Loucy (cell line): Measurements from ENCODE around the gene GALT.

Source experiments
- H2AFZ ChIP-seq: fragments of 200-600 bp; sonication (generic); 2 replicates; pipeline ENCODE4 v1.6.0; 2016; ENCODE audit warnings: antibody characterized with exemption, mild to moderate bottlenecking, low read length, moderate library complexity
- H3F3A ChIP-seq: fragments of 200-600 bp; 2 replicates; pipeline ENCODE4 v1.6.0; 2016; ENCODE audit warnings: antibody characterized with exemption, low read depth, mild to moderate bottlenecking
- H3K27me3 ChIP-seq: fragments of 200-600 bp; sonication (generic); 2 replicates; pipeline ENCODE4 v1.6.1; 2014; ENCODE audit warnings: low read length, mild to moderate bottlenecking; ENCODE audit not compliant: insufficient read depth, poor library complexity, severe bottlenecking
- H3K36me3 ChIP-seq: fragments of 200-600 bp; sonication (generic); 2 replicates; pipeline ENCODE4 v1.6.1; 2016; ENCODE audit warnings: low read length; ENCODE audit not compliant: insufficient read depth
- H3K4me1 ChIP-seq: fragments of 200-600 bp; sonication (generic); 2 replicates; pipeline ENCODE4 v1.5.1; 2014; ENCODE audit warnings: low read length, mild to moderate bottlenecking; ENCODE audit not compliant: insufficient read depth, poor library complexity, severe bottlenecking
- H3K4me2 ChIP-seq: fragments of 200-600 bp; sonication (generic); 2 replicates; pipeline ENCODE4 v1.6.0; 2014; ENCODE audit warnings: antibody characterized with exemption, low read length, low read depth, mild to moderate bottlenecking; ENCODE audit not compliant: poor library complexity, severe bottlenecking
- H3K4me3 ChIP-seq: fragments of 200-600 bp; sonication (generic); 2 replicates; pipeline ENCODE4 v1.5.1; 2014; ENCODE audit warnings: low read length, mild to moderate bottlenecking, mixed read lengths; ENCODE audit not compliant: poor library complexity, severe bottlenecking
- H3K79me2 ChIP-seq: fragments of 200-600 bp; sonication (generic); 2 replicates; pipeline ENCODE4 v1.6.1; 2014; ENCODE audit warnings: low read length; ENCODE audit not compliant: insufficient read depth
- H3K9ac ChIP-seq: fragments of 200-600 bp; sonication (generic); 2 replicates; pipeline ENCODE4 v1.6.0; 2014; ENCODE audit warnings: mild to moderate bottlenecking, low read depth, low read length, moderate library complexity; ENCODE audit not compliant: poor library complexity, severe bottlenecking
- H3K9me2 ChIP-seq: fragments of 200-600 bp; sonication (generic); replicated peaks from 2 replicates; pipeline ENCODE4 v1.6.1; 2016; ENCODE audit warnings: low read depth, low read length, mixed read lengths
- H3K9me3 ChIP-seq: fragments of 200-600 bp; sonication (generic); 2 replicates; pipeline ENCODE4 v1.6.1; 2014; ENCODE audit warnings: mild to moderate bottlenecking, antibody characterized with exemption, low read length, low read depth; ENCODE audit not compliant: insufficient read depth
- H4K20me1 ChIP-seq: fragments of 200-600 bp; sonication (generic); 2 replicates; pipeline ENCODE4 v1.6.0; 2014; ENCODE audit warnings: antibody characterized with exemption, low read length, mild to moderate bottlenecking; ENCODE audit not compliant: insufficient read depth, poor library complexity, severe bottlenecking
- EZH2phosphoT487 ChIP-seq: fragments of 200-600 bp; IDR thresholded peaks from 2 replicates; pipeline ENCODE4 v1.6.1; 2018; ENCODE audit warnings: antibody characterized with exemption, mild to moderate bottlenecking, moderate library complexity, borderline replicate concordance
- TF ChIP-seq, protein P1 (sequence below): fragments of 200-600 bp; sonication (generic); conservative IDR thresholded peaks from 2 replicates; pipeline ENCODE4 v1.5.1; 2014; ENCODE audit warnings: mild to moderate bottlenecking, antibody characterized with exemption, low read length

GALT gene

DNA sequence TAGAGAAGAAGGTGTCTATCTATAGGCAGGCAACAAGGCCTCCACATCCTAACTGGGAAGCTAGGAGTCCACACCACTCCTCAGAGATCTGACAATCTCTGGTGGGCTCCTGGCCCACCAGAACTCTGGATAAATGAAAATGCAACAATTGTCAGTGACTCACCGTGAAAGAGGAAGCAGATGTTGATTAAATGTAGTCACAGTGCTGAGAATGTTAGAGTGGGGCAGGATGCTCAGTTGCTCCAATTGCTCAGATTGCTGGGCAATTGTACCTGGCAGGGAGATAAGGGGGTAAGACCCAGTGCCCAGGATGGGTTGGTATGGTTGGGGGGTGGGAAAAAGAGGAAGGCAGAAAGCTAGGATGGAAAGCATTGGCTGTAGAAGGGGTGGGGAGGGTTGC, 40.3 kb downstream of the GALT start:
- Histone ChIP-seq H3K4me2 (no peak overlapping the region), H4K20me1 (no peaks in the 10 kb centered on the region), H3K79me2 (no peaks in the 10 kb centered on the region), H3K27me3 (no peaks in the 10 kb centered on the region), H3K4me3 (no peak overlapping the region), H3K9me2 (no peaks in the 10 kb centered on the region), H3F3A (no peaks in the 10 kb centered on the region), H3K36me3 (no peaks in the 10 kb centered on the region), H3K9ac (no peak overlapping the region), H3K9me3 (no peaks in the 10 kb centered on the region), H3K4me1 (no peaks in the 10 kb centered on the region), H2AFZ (no peak overlapping the region)
- no peak for TF ChIP-seq EZH2phosphoT487
- TF ChIP-seq, protein P1, sequence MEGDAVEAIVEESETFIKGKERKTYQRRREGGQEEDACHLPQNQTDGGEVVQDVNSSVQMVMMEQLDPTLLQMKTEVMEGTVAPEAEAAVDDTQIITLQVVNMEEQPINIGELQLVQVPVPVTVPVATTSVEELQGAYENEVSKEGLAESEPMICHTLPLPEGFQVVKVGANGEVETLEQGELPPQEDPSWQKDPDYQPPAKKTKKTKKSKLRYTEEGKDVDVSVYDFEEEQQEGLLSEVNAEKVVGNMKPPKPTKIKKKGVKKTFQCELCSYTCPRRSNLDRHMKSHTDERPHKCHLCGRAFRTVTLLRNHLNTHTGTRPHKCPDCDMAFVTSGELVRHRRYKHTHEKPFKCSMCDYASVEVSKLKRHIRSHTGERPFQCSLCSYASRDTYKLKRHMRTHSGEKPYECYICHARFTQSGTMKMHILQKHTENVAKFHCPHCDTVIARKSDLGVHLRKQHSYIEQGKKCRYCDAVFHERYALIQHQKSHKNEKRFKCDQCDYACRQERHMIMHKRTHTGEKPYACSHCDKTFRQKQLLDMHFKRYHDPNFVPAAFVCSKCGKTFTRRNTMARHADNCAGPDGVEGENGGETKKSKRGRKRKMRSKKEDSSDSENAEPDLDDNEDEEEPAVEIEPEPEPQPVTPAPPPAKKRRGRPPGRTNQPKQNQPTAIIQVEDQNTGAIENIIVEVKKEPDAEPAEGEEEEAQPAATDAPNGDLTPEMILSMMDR, result no peak

DNA sequence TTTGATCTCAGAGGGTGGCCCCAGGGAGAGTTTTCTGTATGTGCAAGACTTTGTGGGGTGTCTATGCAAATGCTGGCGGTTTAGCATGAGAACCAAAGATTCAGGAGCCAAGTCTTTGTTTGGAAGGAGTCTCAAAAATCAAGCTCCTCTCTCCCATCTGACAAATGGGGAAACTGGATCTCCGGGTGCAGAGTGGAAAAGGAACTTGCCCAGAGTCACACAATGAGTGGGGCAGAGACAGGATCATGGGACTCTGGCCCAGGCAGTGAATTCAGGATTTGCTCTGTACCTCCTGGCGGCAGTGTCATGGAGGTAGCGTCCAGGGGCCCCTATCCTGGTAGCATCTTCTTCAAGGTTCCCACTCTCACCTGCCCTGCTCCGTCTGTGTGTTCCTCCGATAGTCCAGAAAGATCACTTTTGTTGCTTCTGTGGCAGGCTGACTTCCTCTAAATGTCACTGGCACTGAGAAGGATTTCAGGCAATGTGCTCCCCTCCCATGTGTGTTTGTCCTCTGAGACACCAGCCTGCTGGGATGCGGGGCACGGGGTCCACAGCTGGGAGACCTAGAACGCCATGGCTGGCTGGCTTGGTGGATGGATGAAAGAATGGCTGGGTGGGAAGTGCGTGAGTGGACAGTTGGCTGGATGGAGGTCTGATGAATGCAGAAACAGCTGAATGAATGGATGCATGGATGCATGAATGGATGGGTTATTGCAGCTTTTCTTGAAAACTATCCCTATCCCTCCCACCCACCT, 41.0 kb downstream of the GALT start:
- Histone ChIP-seq H3K27me3 (no peaks in the 10 kb centered on the region), H3K9me3 (no peaks in the 10 kb centered on the region), H3K4me1 (no peaks in the 10 kb centered on the region), H4K20me1 (no peaks in the 10 kb centered on the region), H2AFZ (no peak overlapping the region), H3K4me2 (no peak overlapping the region), H3K9me2 (no peaks in the 10 kb centered on the region), H3K79me2 (no peaks in the 10 kb centered on the region), H3K36me3 (no peaks in the 10 kb centered on the region), H3K4me3 (no peak overlapping the region), H3K9ac (no peak overlapping the region), H3F3A (no peaks in the 10 kb centered on the region)
- TF ChIP-seq EZH2phosphoT487, result no peak
- TF ChIP-seq, protein P1, result no peak

DNA sequence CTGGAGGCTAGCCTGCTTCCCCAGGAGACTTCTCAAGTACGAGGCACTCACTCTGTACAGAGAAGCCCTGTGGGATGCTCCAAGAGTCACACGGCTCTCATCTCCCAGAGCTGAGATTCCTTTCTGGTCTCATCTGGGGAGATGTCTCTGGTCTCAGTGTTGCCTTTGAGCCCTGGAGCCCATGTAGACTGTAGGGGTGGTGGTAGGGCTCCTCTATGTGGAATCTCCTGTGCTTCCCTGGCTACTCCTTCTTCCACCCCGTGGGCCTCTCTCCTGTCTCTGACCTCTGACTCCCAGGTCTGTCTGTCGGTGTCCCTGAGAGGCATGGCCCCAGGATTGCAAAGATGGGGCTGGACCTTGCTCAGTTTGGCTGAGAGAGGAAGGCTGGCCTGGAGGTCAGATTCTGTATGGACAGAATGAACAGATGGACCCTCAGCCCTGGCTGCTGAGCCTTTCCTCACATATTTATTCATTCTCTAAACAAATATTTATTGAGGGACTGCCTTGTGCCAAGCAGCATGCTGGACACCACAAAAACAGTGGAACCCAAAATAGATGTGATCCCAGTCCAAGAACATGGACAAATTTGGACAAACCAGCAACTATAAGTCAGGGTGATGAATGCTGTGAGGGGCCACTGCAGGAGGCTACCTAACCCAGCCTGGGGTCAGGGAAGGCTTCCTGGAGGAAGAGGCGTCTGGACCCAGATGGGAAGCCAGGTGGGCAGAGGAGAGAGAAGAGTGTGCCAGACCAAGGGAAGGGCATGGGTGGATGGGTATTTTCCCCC, 42.0 kb downstream of the GALT start:
- TF ChIP-seq, protein P1, result no peak
- TF ChIP-seq EZH2phosphoT487, result no peak
- Histone ChIP-seq H3K4me1 (no peaks in the 10 kb centered on the region), H2AFZ (no peak overlapping the region), H3K27me3 (no peaks in the 10 kb centered on the region), H3K9ac (no peak overlapping the region), H4K20me1 (no peaks in the 10 kb centered on the region), H3F3A (no peaks in the 10 kb centered on the region), H3K36me3 (no peaks in the 10 kb centered on the region), H3K9me3 (no peaks in the 10 kb centered on the region), H3K4me2 (no peak overlapping the region), H3K79me2 (no peaks in the 10 kb centered on the region), H3K4me3 (no peak overlapping the region), H3K9me2 (no peaks in the 10 kb centered on the region)
